Measurements from ENCODE around the gene ASTN2.

DNA sequence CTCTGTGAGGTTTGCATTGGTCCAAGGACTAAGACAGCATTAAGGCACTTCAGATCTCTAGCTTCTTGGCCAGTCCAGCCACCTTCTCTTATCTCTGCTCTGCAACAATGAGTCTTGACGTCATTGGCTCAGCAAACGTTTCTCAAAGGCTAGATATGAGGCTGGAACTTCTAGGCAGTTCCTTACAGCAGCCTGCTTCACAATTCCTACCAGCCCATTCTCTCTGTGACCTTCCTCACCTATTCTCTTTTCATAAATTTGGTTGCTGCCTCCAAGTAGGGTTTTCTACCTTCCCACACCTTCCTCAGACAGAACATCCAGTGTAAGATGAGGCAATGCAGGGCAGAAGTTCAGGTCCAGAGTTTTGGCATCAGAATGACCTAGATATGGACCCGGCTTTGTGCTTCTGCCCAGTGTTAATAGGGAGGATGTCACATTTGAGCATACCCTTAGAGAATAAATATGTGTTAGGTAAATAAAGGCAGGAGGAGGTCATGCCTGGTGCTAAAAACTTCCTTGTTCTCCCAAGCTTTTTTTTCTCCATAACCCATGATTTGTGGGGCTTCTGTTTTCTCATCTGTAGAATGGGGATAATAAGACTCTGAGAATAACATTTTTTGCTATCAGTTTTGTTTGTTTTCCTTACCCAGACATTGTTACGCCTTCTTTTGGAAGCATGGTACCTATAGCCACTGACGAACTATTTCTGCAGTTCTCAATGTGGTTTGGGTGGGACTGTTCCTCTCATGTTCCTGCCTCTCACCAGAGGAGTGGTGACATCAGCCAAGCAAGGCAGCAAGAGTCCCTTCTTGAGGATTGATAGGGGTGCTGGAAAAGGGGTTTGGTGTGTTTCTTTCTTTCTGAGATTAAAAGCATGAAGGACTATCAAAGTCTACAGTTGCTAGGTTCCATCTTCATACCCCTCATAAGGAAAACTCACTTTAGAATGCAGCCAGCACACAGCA, 948.3 kb downstream of the ASTN2 start:
- TF ChIP-seq CTCF (IDR thresholded peaks at IDR 0.05) (no peak), POLR2A (IDR thresholded peaks at IDR 0.05) (no peak)
